ENCODE data around the gene ADRA2C.

ADRA2C gene

GRCh38 chr4:3777669-3778068 lies 11.5 kb downstream of the ADRA2C start:
- intact Hi-C loops (cut with DNase I; ENCODE audit: low total_unique reads): no loop called here
- H3K9me3 ChIP-seq: peaks cover 0 to 4% (median 0%) of the 10 kb centered on the region in 3 donors
- peaks cover 0 to 25% of the 10 kb centered on the region in 2 donors for H3K27me3 ChIP-seq
- no peak overlapping the region for H3K27ac ChIP-seq
- no peak overlapping the region for H3K4me3 ChIP-seq
- H3K36me3 ChIP-seq: no peaks in the 10 kb centered on the region
- DNase-seq: no peak
- TF ChIP-seq CTCF (IDR thresholded peaks at IDR 0.05): no peak
- peaks cover 0 to 6% (median 2%) of the 10 kb centered on the region in 4 donors for H3K4me1 ChIP-seq

GRCh38 chr4:3779509-3779908 lies 13.3 kb downstream of the ADRA2C start:
- H3K4me3 ChIP-seq: no peak overlapping the region
- H3K27me3 ChIP-seq: peaks cover 0 to 43% of the 10 kb centered on the region in 2 donors
- DNase-seq: no peak
- intact Hi-C loops (cut with DNase I; ENCODE audit: low total_unique reads): no loop called here
- no peaks in the 10 kb centered on the region for H3K36me3 ChIP-seq
- peaks cover 0 to 4% (median 0%) of the 10 kb centered on the region in 3 donors for H3K9me3 ChIP-seq
- no peak for TF ChIP-seq CTCF (IDR thresholded peaks at IDR 0.05)
- H3K27ac ChIP-seq: no peak overlapping the region
- H3K4me1 ChIP-seq: peaks cover 0 to 6% (median 3%) of the 10 kb centered on the region in 4 donors

- Histone ChIP-seq H3K9me3 (peaks cover 0 to 4% (median 0%) of the 10 kb centered on the region in 3 donors), H3K27me3 (peaks cover 0 to 44% of the 10 kb centered on the region in 2 donors), H3K36me3 (no peaks in the 10 kb centered on the region), H3K4me1 (peaks cover 0 to 6% (median 3%) of the 10 kb centered on the region in 4 donors), H3K4me3 (no peak overlapping the region), H3K27ac (no peak overlapping the region)
- DNase-seq: no peak
- no peak for TF ChIP-seq CTCF (IDR thresholded peaks at IDR 0.05)
- intact Hi-C loops (cut with DNase I; ENCODE audit: low total_unique reads): no loop called here
Measured at GRCh38 chr4:3780347-3781171, 14.4 kb downstream of the ADRA2C start.

- Histone ChIP-seq H3K27ac (no peak overlapping the region), H3K4me1 (peaks cover 0 to 10% (median 3%) of the 10 kb centered on the region in 4 donors), H3K4me3 (no peak overlapping the region), H3K27me3 (peaks cover 0 to 44% of the 10 kb centered on the region in 2 donors), H3K36me3 (no peaks in the 10 kb centered on the region), H3K9me3 (peaks cover 0 to 4% (median 0%) of the 10 kb centered on the region in 3 donors)
- DNase-seq: no peak
- intact Hi-C loops (cut with DNase I; ENCODE audit: low total_unique reads): no loop called here
- TF ChIP-seq CTCF (IDR thresholded peaks at IDR 0.05): no peak
Measured at GRCh38 chr4:3781193-3781886, 15.2 kb downstream of the ADRA2C start.

GRCh38 chr4:3781997-3782930 lies 16.1 kb downstream of the ADRA2C start:
- Histone ChIP-seq H3K4me3 (no peak overlapping the region), H3K9me3 (peaks cover 0 to 4% (median 0%) of the 10 kb centered on the region in 3 donors), H3K4me1 (peaks cover 0 to 10% (median 3%) of the 10 kb centered on the region in 4 donors), H3K27me3 (peaks cover 0 to 41% of the 10 kb centered on the region in 2 donors), H3K27ac (no peak overlapping the region), H3K36me3 (no peaks in the 10 kb centered on the region)
- intact Hi-C loops (cut with DNase I; ENCODE audit: low total_unique reads): no loop called here
- TF ChIP-seq CTCF (IDR thresholded peaks at IDR 0.05): no peak
- DNase-seq: no peak
